H1 (cell line): ENCODE measurements around the gene CALY. TPM values are rescaled to one million over a fixed set of nuclear protein-coding genes. Genes with fewer than 3 reads are reported as not detected.

Experiments used
- CTCF ChIA-PET: fragments of 300-600 bp; sonication (Branson Sonifier 250); formaldehyde crosslinking; loops from one replicate; lab custom pipeline; 2021; ENCODE audit not compliant: partially characterized antibody; lab: Charles Lee
- POLR2A ChIA-PET: fragments of 300-600 bp; sonication (Branson Sonifier 250); formaldehyde crosslinking; loops from one replicate; lab custom pipeline; 2021; ENCODE audit warnings: inconsistent platforms; ENCODE audit not compliant: partially characterized antibody; lab: Charles Lee
- DNase-seq, 2 experiments: peaks; one replicate each; pipeline versions ENCODE4 v3.0.0 to v3.0.0-alpha.2; 2010 to 2022; ENCODE audit warnings: low spot score in 2 of 2, low read depth in 1 of 2, mixed read lengths in 1 of 2
- FAIRE-seq: peaks from 2 replicates; lab custom pipeline; 2011; peaks lifted over from hg19 to GRCh38; lab: Jason Lieb, UNC
- H2AFZ ChIP-seq: 2 replicates; pipeline ENCODE4 v1.8.1; 2012; ENCODE audit warnings: low read length, inconsistent platforms
- H2AK5ac ChIP-seq: 2 replicates; pipeline ENCODE4 v1.6.1; 2013; ENCODE audit warnings: low read depth, low read length
- H2BK120ac ChIP-seq: replicated peaks from 2 replicates; pipeline ENCODE3; 2013; ENCODE audit warnings: low read depth, low read length, inconsistent platforms
- H2BK12ac ChIP-seq: 2 replicates; pipeline ENCODE4 v1.6.1; 2013; ENCODE audit warnings: low read depth, low read length
- H2BK15ac ChIP-seq: 2 replicates; pipeline ENCODE4 v1.6.1; 2013; ENCODE audit warnings: low read length
- H2BK20ac ChIP-seq: 2 replicates; pipeline ENCODE4 v1.6.1; 2013; ENCODE audit warnings: low read length
- H2BK5ac ChIP-seq: 2 replicates; pipeline ENCODE4 v1.6.1; 2013; ENCODE audit warnings: low read depth, low read length
- H3K14ac ChIP-seq: 2 replicates; pipeline ENCODE4 v1.6.1; 2013; ENCODE audit warnings: inconsistent platforms; ENCODE audit not compliant: insufficient read length
- H3K18ac ChIP-seq: 2 replicates; pipeline ENCODE4 v1.6.1; 2013; ENCODE audit warnings: low read length; ENCODE audit errors: extremely low read depth
- H3K23ac ChIP-seq: 2 replicates; pipeline ENCODE4 v1.6.1; 2013; ENCODE audit warnings: inconsistent platforms; ENCODE audit not compliant: insufficient read length
- H3K23me2 ChIP-seq: 2 replicates; pipeline ENCODE4 v1.6.1; 2013; ENCODE audit warnings: low read depth, low read length
- H3K27ac ChIP-seq: 2 replicates; pipeline ENCODE4 v1.6.1; 2011; ENCODE audit warnings: low read depth, low read length, inconsistent platforms
- H3K27me3 ChIP-seq, 4 experiments: replicated peaks in 1 of 4; 1 replicate in 1 of 4; 2 replicates in 3 of 4; pipeline versions ENCODE4 v1.6.1 to v1.8.1; 2011 to 2013; ENCODE audit warnings: low read length in 3 of 4, mild to moderate bottlenecking in 3 of 4, inconsistent platforms in 2 of 4, mixed read lengths in 2 of 4, moderate library complexity in 1 of 4; ENCODE audit not compliant: control insufficient read depth in 3 of 4, insufficient read depth in 3 of 4; ENCODE audit errors: extremely low read depth in 1 of 4
- H3K36me3 ChIP-seq, 4 experiments: 2 replicates each; pipeline versions ENCODE4 v1.6.1 to v1.8.1; 2011 to 2013; ENCODE audit warnings: mild to moderate bottlenecking in 4 of 4, low read length in 3 of 4, moderate library complexity in 2 of 4, control low read depth in 1 of 4, inconsistent platforms in 1 of 4; ENCODE audit not compliant: insufficient read depth in 4 of 4, control insufficient read depth in 2 of 4
- H3K4ac ChIP-seq: replicated peaks from 2 replicates; pipeline ENCODE3; 2013; ENCODE audit warnings: low read length, low read depth, mixed read lengths, inconsistent platforms; ENCODE audit not compliant: insufficient read length
- H3K4me1 ChIP-seq, 4 experiments: replicated peaks in 1 of 4; 1 replicate in 1 of 4; 2 replicates in 3 of 4; pipeline versions ENCODE4 v1.6.1 to v1.8.1; 2011 to 2013; ENCODE audit warnings: low read length in 3 of 4, inconsistent platforms in 2 of 4, mixed read lengths in 1 of 4; ENCODE audit not compliant: insufficient read depth in 4 of 4, control insufficient read depth in 3 of 4
- H3K4me2 ChIP-seq, 2 experiments: 2 replicates each; pipeline versions ENCODE4 v1.6.1 to v1.8.1; 2011 to 2013; ENCODE audit warnings: low read depth in 2 of 2, low read length in 2 of 2, control low read depth in 1 of 2, inconsistent platforms in 1 of 2, mild to moderate bottlenecking in 1 of 2; ENCODE audit not compliant: insufficient read depth in 1 of 2
- H3K4me3 ChIP-seq, 4 experiments: fragments of 200-600, 300-600 bp in 1 of 4; sonication (generic), shearing (Covaris generic), sonication (Bioruptor Twin) in 1 of 4; 2 replicates each; pipeline versions ENCODE4 v1.5.1 to v1.8.1; 2011 to 2016; ENCODE audit warnings: low read length in 4 of 4, low read depth in 3 of 4, control low read depth in 2 of 4, inconsistent platforms in 2 of 4, mild to moderate bottlenecking in 2 of 4, mixed read lengths in 1 of 4, moderate library complexity in 1 of 4; ENCODE audit not compliant: insufficient read depth in 2 of 4; ENCODE audit errors: extremely low read depth in 1 of 4
- H3K56ac ChIP-seq: replicated peaks from 2 replicates; pipeline ENCODE3; 2013; ENCODE audit warnings: low read depth, mild to moderate bottlenecking, mixed read lengths, low read length, inconsistent platforms; ENCODE audit not compliant: insufficient read length
- H3K79me1 ChIP-seq: 2 replicates; pipeline ENCODE4 v1.6.1; 2013; ENCODE audit warnings: low read depth, low read length, control low read depth
- H3K79me2 ChIP-seq, 2 experiments: 2 replicates each; pipeline versions ENCODE4 v1.6.1 to v1.8.1; 2012 to 2013; ENCODE audit warnings: low read length in 2 of 2, mild to moderate bottlenecking in 2 of 2, inconsistent platforms in 1 of 2; ENCODE audit not compliant: insufficient read depth in 2 of 2, control insufficient read depth in 1 of 2
- H3K9ac ChIP-seq, 4 experiments: replicated peaks in 1 of 4; 1 replicate in 1 of 4; 2 replicates in 3 of 4; pipeline versions ENCODE4 v1.6.1 to v1.8.1; 2011 to 2013; ENCODE audit warnings: low read depth in 3 of 4, low read length in 3 of 4, control low read depth in 2 of 4, mild to moderate bottlenecking in 2 of 4, moderate library complexity in 2 of 4, inconsistent platforms in 1 of 4; ENCODE audit errors: extremely low read depth in 1 of 4
- H3K9me3 ChIP-seq, 2 experiments: 2 replicates each; pipeline versions ENCODE4 v1.6.1 to v1.8.1; 2012 to 2013; ENCODE audit warnings: mild to moderate bottlenecking in 2 of 2, moderate library complexity in 2 of 2, control low read depth in 1 of 2, inconsistent platforms in 1 of 2, low read depth in 1 of 2, low read length in 1 of 2, mixed read lengths in 1 of 2; ENCODE audit not compliant: insufficient read depth in 2 of 2
- H4K20me1 ChIP-seq, 2 experiments: replicated peaks in 1 of 2; 2 replicates each; pipeline versions ENCODE3 to v1.8.1; 2011 to 2013; ENCODE audit warnings: inconsistent platforms in 2 of 2, low read length in 2 of 2, mild to moderate bottlenecking in 1 of 2; ENCODE audit not compliant: insufficient read depth in 2 of 2, control insufficient read depth in 1 of 2
- H4K5ac ChIP-seq: 2 replicates; pipeline ENCODE4 v1.6.1; 2013; ENCODE audit warnings: low read length, low read depth, mixed read lengths, inconsistent platforms; ENCODE audit not compliant: insufficient read length
- H4K8ac ChIP-seq: 2 replicates; pipeline ENCODE4 v1.8.0; 2013; ENCODE audit warnings: mild to moderate bottlenecking, moderate library complexity, low read length, inconsistent platforms; ENCODE audit not compliant: insufficient read depth; ENCODE audit errors: extremely low read depth
- H4K91ac ChIP-seq: replicated peaks from 2 replicates; pipeline ENCODE3; 2013; ENCODE audit warnings: low read length, mixed read lengths, inconsistent platforms; ENCODE audit not compliant: insufficient read length
- EP300 ChIP-seq, 2 experiments: IDR thresholded peaks; 1 replicate in 1 of 2; 2 replicates in 1 of 2; pipeline ENCODE4 v1.6.1; 2011 to 2012; ENCODE audit warnings: low read depth in 2 of 2, low read length in 2 of 2, mild to moderate bottlenecking in 2 of 2, borderline replicate concordance in 1 of 2, inconsistent platforms in 1 of 2, moderate library complexity in 1 of 2
- FOSL1 ChIP-seq: IDR thresholded peaks from 2 replicates; pipeline ENCODE4 v1.6.1; 2011; ENCODE audit warnings: mild to moderate bottlenecking, low read depth, low read length, moderate library complexity; ENCODE audit not compliant: insufficient read depth
- JUN ChIP-seq: IDR thresholded peaks from 2 replicates; pipeline ENCODE4 v1.6.1; 2011; ENCODE audit warnings: low read depth, mild to moderate bottlenecking, improper control_type of control experiment, low read length
- MAFK ChIP-seq: IDR thresholded peaks from 2 replicates; pipeline ENCODE4 v1.6.1; 2012; ENCODE audit warnings: low read depth, mild to moderate bottlenecking, improper control_type of control experiment, low read length
- RNF2 ChIP-seq: fragments of 200-900, 300-1000 bp; sonication (generic); IDR thresholded peaks from 2 replicates; pipeline ENCODE4 v1.7.1; 2016; ENCODE audit warnings: borderline replicate concordance, low read depth, mild to moderate bottlenecking, antibody characterized with exemption, low read length; ENCODE audit not compliant: poor library complexity, severe bottlenecking; ENCODE audit errors: missing control alignments
- SP4 ChIP-seq: IDR thresholded peaks from 2 replicates; pipeline ENCODE4 v1.6.1; 2012; ENCODE audit warnings: low read length, inconsistent platforms
- TAF7 ChIP-seq: optimal IDR thresholded peaks from 2 replicates; pipeline ENCODE3; 2011; ENCODE audit warnings: low read depth, mild to moderate bottlenecking, inconsistent platforms, low read length, moderate library complexity, borderline replicate concordance
- ZNF274 ChIP-seq: IDR thresholded peaks from 2 replicates; pipeline ENCODE4 v1.7.0; 2012; ENCODE audit warnings: low read length, borderline replicate concordance; ENCODE audit errors: extremely low read depth
- WGBS, 2 experiments: shearing (Covaris generic) in 1 of 2; methylation state at CpG; one replicate each; pipeline versions ENCODE4 v1.1.6 to v1.1.7; 2013 to 2015; ENCODE audit warnings: low lambda C conversion rate in 2 of 2, mixed read lengths in 2 of 2, inconsistent platforms in 1 of 2, low coverage in 1 of 2, missing lambda C conversion rate in 1 of 2; ENCODE audit not compliant: insufficient replicate concordance in 2 of 2, insufficient coverage in 1 of 2, insufficient read length in 1 of 2; ENCODE audit errors: extremely low coverage in 1 of 2, missing lambda C conversion rate in 1 of 2; 5-methylcytosine and 5-hydroxymethylcytosine counted together
- polyA plus RNA-seq, 7 experiments: library from polyadenylated mRNA; depleted of rRNA in 3 of 7; stranded (reverse) in 5 of 7; unstranded in 2 of 7; fragments of >200 nt in 5 of 7; fragments of 200-250 nt in 2 of 7; gene quantifications; 1 replicate in 5 of 7; 2 replicates in 1 of 7; 4 replicates in 1 of 7; pipeline versions ENCODE4 v1.2.1 to v1.2.3, GENCODE V29; 2011 to 2013; ENCODE audit warnings: missing spikeins in 2 of 7, mixed read lengths in 2 of 7
- total RNA-seq: library from RNA; stranded (reverse); fragmentation: NEBNext Ultra II Directional; extraction: Animal tissue kit (Norgen Biotek cat#: 25700); gene quantifications from 2 replicates; pipeline ENCODE4 v1.2.1, GENCODE V29; 2021

CALY gene
- total and polyA plus RNA-seq, 2 of the 8 experiments (the other 6 are each of a cell fraction or from before 2014, with no cell fraction given) = 1.3 to 1.5 TPM

GRCh38 chr10:133355991-133356390 lies 19.3 kb upstream of the CALY start:
- Histone ChIP-seq H2BK20ac (no peak overlapping the region), H4K8ac (no peak overlapping the region), H3K4me1 (peaks cover 0 to 10% (median 5%) of the 10 kb centered on the region in 4 experiments; a peak in 4 of 7 replicates), H3K79me1 (no peaks in the 10 kb centered on the region; the same call in 1 of the 2 replicates), H4K20me1 (peaks cover 3 to 17% of the 10 kb centered on the region in 2 experiments), H2BK120ac (no peak overlapping the region), H3K14ac (no peak overlapping the region), H2AK5ac (no peak overlapping the region), H3K23me2 (peaks cover 6% of the 10 kb centered on the region; the same call in 1 of the 2 replicates), H3K23ac (no peak overlapping the region), H3K4me2 (peak overlapping the region in 1 of 2 experiments; percentile 1; a peak in 1 of 4 replicates), H2BK12ac (no peak overlapping the region), H3K4ac (no peak overlapping the region), H3K27me3 (peaks cover 0 to 19% (median 7%) of the 10 kb centered on the region in 4 experiments; a peak in 5 of 7 replicates), H4K91ac (no peak overlapping the region), H3K9me3 (no peaks in the 10 kb centered on the region), H3K27ac (no peak overlapping the region), H3K79me2 (no peaks in the 10 kb centered on the region), H3K56ac (no peak overlapping the region), H3K9ac (no peak overlapping the region), H4K5ac (no peak overlapping the region), H3K4me3 (no peak overlapping the region), H3K36me3 (no peaks in the 10 kb centered on the region; a peak in 2 of 8 replicates), H2AFZ (no peak overlapping the region), H3K18ac (no peak overlapping the region), H2BK5ac (no peak overlapping the region), H2BK15ac (no peak overlapping the region)
- POLR2A ChIA-PET = interaction anchor here (1.0 to 5.0 kb wide), 2 partner anchors 9 to 35 kb away, joined by 3 to 38 read pairs; partner anchors contain the start of gene PRAP1
- CTCF ChIA-PET = interaction anchor here (4.9 kb wide), 1 partner anchor 27 kb away, joined by 57 read pairs; no protein-coding TSS in a partner anchor
- no peak for TF ChIP-seq JUN
- no peak for TF ChIP-seq EP300 (IDR thresholded peaks at IDR 0.05; ENCODE audit: borderline replicate concordance in 1 of 2, low read depth in 2 of 2, low read length in 2 of 2)
- no peak for TF ChIP-seq FOSL1
- no peak for TF ChIP-seq MAFK
- TF ChIP-seq TAF7 = no peak
- no peak for TF ChIP-seq SP4
- TF ChIP-seq RNF2 = no peak
- no peak for TF ChIP-seq ZNF274
- no peak for FAIRE-seq
- 91% methylated on average over 3 of the region's 3 CpGs; no CpG with 5 or more reads in 1 of the 2 experiments for WGBS, 2 experiments
- DNase-seq = no peak
